Right atrium auricular region (tissue), 2 donors: Measurements from ENCODE around the gene SMIM35. TPM values are rescaled to one million over a fixed set of nuclear protein-coding genes. Genes with fewer than 3 reads are reported as not detected.
A peak's percentile ranks its signal among the peaks of the same experiment; 100 is the strongest.

ENCODE experiments used
- DNase-seq: peaks from one replicate; pipeline ENCODE4 v3.0.0-alpha.2; 2019; ENCODE audit warnings: low spot score
- H3K27ac ChIP-seq, 2 donors: fragments of 200-600 bp; sonication (generic); 1 replicate in 1 of 2; 2 replicates in 1 of 2; pipeline ENCODE4 v1.5.1; 2016 to 2019
- H3K27me3 ChIP-seq, 2 donors: fragments of 200-600 bp; sonication (generic); one replicate each; pipeline versions ENCODE4 v1.5.1 to v1.6.0; 2017 to 2019
- H3K36me3 ChIP-seq: fragments of 200-600 bp; sonication (generic); one replicate; pipeline ENCODE4 v1.5.1; 2016
- H3K4me1 ChIP-seq, 2 donors: fragments of 200-600 bp; sonication (generic); one replicate each; pipeline versions ENCODE4 v1.5.1 to v1.6.0; 2017 to 2019
- H3K4me3 ChIP-seq, 2 donors: fragments of 200-600 bp; sonication (generic); 1 replicate in 1 of 2; 2 replicates in 1 of 2; pipeline ENCODE4 v1.5.1; 2017 to 2019; ENCODE audit warnings: mild to moderate bottlenecking in 1 of 2, moderate library complexity in 1 of 2
- H3K9me3 ChIP-seq, 2 donors: fragments of 200-600 bp; sonication (generic); one replicate each; pipeline ENCODE4 v1.5.1; 2019
- CTCF ChIP-seq, 2 donors: fragments of 200-600 bp; sonication (generic); IDR thresholded peaks; one replicate each; pipeline ENCODE4 v1.5.1; 2019; ENCODE audit warnings: antibody characterized with exemption in 2 of 2
- total RNA-seq, 2 donors: library from RNA; depleted of rRNA; stranded (reverse); fragments of >200 nt; gene quantifications; one replicate each; pipeline ENCODE4 v1.1.0, GENCODE V29; 2016

The SMIM35 gene
- total RNA-seq, 2 donors from 2014 or later, result not detected

GRCh38 chr11:118091690-118092089, 4.9 kb upstream of the SMIM35 start:
- TF ChIP-seq CTCF (IDR thresholded peaks at IDR 0.05), result no peak
- Histone ChIP-seq H3K9me3 (peaks cover 0 to 10% of the 10 kb centered on the region in 2 donors), H3K36me3 (no peaks in the 10 kb centered on the region), H3K27ac (no peak overlapping the region), H3K4me3 (no peak overlapping the region), H3K27me3 (no peaks in the 10 kb centered on the region), H3K4me1 (no peaks in the 10 kb centered on the region)
- no peak for DNase-seq

- Histone ChIP-seq H3K27me3 (no peaks in the 10 kb centered on the region), H3K9me3 (peaks cover 0 to 10% of the 10 kb centered on the region in 2 donors), H3K4me1 (no peaks in the 10 kb centered on the region), H3K36me3 (no peaks in the 10 kb centered on the region), H3K27ac (no peak overlapping the region), H3K4me3 (no peak overlapping the region)
- no peak for TF ChIP-seq CTCF (IDR thresholded peaks at IDR 0.05)
- no peak for DNase-seq
These were observed 3.9 kb upstream of the SMIM35 start for GRCh38 chr11:118090545-118091162.

- H3K9me3 ChIP-seq, result peaks cover 0 to 10% of the 10 kb centered on the region in 2 donors
- H3K4me3 ChIP-seq, result no peak overlapping the region
- H3K27ac ChIP-seq, result no peak overlapping the region
- no peaks in the 10 kb centered on the region for H3K36me3 ChIP-seq
- TF ChIP-seq CTCF (IDR thresholded peaks at IDR 0.05), result no peak
- H3K27me3 ChIP-seq, result no peaks in the 10 kb centered on the region
- no peak for DNase-seq
- peaks cover 0 to 7% of the 10 kb centered on the region in 2 donors for H3K4me1 ChIP-seq
These were observed 1.8 kb upstream of the SMIM35 start for GRCh38 chr11:118088531-118088930.

GRCh38 chr11:118087931-118088330, 1.2 kb upstream of the SMIM35 start:
- no peaks in the 10 kb centered on the region for H3K36me3 ChIP-seq
- H3K4me3 ChIP-seq, result no peak overlapping the region
- DNase-seq, result no peak
- H3K4me1 ChIP-seq, result peaks cover 0 to 10% of the 10 kb centered on the region in 2 donors
- no peak overlapping the region for H3K27ac ChIP-seq
- H3K27me3 ChIP-seq, result no peaks in the 10 kb centered on the region
- no peak for TF ChIP-seq CTCF (IDR thresholded peaks at IDR 0.05)
- H3K9me3 ChIP-seq, result peaks cover 0 to 10% of the 10 kb centered on the region in 2 donors

GRCh38 chr11:118084656-118085055, 2.1 kb downstream of the SMIM35 start:
- Histone ChIP-seq H3K4me3 (no peak overlapping the region), H3K27ac (peak overlapping the region in 1 of 2 donors; percentile 74)

More at GRCh38 chr11:118084656-118085055, 2.1 kb downstream of the SMIM35 start:
- TF ChIP-seq CTCF (IDR thresholded peaks at IDR 0.05), result no peak
- H3K36me3 ChIP-seq, result no peaks in the 10 kb centered on the region
- no peaks in the 10 kb centered on the region for H3K27me3 ChIP-seq
- peaks cover 0 to 10% of the 10 kb centered on the region in 2 donors for H3K9me3 ChIP-seq
- DNase-seq, result no peak
- peaks cover 0 to 13% of the 10 kb centered on the region in 2 donors for H3K4me1 ChIP-seq
